NCI-H345 treated with DMSO at 0.1 percent for 48 hours (cell line): ENCODE data around the gene SMYD3.
"Not testable (repeated sequence)": the region's sequence is repeated elsewhere in the genome, so short reads cannot be mapped to it uniquely, and the experiment has no call there.

ENCODE experiments used
- DNase-seq: peaks from one replicate; lab custom pipeline; 2025; ENCODE audit not compliant: unreplicated experiment; lab: John Stamatoyannopoulos, UW

SMYD3 gene

DNA sequence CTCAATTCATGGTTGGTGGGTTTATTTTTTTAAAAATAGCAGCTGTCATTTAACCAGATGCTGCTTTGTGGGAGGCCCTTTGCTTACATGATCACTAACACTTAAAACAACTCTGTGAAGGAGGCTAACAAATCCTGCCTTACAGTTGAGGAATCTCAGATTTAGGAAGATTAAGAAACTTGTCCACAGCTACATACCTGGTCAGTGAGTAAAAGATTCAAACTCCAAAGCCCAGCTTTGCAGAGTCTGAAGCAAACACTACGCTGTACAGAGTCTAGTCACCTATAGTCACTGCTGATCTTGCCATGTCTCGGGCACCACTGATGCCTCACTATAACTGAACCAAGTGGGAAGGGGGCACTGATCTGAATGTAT, 535.4 kb downstream of the SMYD3 start:
- DNase-seq, result no peak

DNA sequence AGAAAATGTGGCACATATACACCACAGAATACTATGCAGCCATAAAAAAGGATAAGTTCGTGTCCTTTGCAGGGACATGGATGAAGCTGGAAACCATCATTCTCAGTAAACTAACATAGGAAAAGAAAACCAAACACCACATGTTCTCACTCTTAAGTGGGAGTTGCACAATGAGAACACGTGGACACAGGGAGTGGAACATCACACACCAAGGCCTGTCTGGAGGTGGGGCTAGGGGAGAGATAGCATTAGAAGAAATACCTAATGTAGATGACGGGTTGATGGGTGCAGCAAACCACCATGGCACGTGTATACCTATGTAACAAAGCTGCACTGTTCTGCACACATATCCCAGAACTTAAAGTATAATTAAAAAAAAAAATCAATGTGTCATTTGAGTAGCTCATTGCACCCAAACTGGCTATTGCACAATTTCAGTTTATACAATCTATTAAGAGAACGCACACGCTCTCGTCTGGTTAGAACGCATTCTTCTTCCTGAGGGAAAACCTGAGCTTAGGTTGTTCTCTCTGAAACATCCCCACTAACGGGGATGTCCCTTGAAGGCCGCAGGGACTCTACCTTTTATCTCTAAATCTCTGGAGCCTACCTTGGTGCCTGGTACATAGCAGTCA, 535.9 kb downstream of the SMYD3 start:
- DNase-seq, result not testable (repeated sequence)

DNA sequence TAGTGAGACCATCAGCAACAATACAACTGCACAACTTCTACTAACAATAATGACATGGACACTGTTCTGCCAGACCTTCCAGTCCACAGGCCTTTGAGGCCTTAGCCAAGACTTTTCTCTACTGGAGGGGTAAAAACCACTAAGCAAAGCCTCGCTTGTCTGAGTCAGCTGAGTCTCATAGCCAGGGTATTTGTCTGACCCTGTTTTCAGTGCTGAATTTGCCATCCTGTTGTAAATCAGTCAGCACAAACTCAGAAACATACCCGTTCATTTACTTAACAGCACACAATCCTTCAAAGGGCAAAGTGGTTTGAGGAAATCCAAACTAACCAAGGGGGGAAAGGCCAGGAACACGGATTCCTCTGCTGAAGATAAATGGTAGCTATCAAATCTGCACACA, 537.8 kb downstream of the SMYD3 start:
- no peak for DNase-seq

DNA sequence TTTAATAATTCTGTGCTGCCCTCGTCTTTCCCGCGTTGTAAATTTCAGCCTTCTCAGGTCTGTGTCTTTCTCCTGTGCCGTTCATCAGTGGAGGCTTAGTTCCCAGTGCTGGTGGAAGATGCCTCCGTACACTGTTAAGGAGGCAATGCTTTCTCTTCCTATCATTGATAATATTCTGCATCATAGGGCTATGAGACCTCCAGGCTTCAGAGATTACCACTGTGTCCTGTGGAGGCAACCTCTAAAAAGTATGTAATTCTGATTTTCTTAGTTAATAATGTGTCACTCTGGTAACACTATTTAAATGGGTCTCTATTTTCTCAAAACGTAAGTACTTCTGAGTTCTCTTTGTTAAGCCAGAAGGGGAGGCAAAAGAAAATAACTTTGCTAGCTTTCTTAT, 538.3 kb downstream of the SMYD3 start:
- DNase-seq, result no peak

- DNase-seq, result no peak
These were observed 541.7 kb downstream of the SMYD3 start for GRCh38 chr1:245965398-245965797.

GRCh38 chr1:245963649-245964048, 543.4 kb downstream of the SMYD3 start:
- no peak for DNase-seq

GRCh38 chr1:245962453-245962852, 544.6 kb downstream of the SMYD3 start:
- no peak for DNase-seq

DNA sequence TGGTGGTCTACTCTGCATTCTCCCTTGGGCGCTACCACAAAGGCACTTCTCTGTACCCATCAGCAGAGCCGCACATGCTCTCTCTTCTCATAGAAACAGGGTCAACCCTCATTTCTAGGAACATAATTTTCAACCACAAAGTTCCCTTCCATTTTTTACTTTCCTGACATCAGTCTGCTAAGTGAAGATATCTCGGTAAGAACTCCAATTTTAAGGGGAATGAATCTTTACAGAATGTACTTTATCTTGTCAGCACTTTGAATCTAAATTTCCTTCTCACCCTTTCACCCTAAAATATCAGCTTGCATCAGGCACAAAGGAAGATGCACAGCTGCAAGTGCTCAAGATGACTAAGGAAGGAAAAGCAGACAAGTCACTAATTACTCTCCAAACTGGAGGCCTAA, 545.9 kb downstream of the SMYD3 start:
- no peak for DNase-seq

GRCh38 chr1:245960171-245960570, 546.9 kb downstream of the SMYD3 start:
- no peak for DNase-seq

DNA sequence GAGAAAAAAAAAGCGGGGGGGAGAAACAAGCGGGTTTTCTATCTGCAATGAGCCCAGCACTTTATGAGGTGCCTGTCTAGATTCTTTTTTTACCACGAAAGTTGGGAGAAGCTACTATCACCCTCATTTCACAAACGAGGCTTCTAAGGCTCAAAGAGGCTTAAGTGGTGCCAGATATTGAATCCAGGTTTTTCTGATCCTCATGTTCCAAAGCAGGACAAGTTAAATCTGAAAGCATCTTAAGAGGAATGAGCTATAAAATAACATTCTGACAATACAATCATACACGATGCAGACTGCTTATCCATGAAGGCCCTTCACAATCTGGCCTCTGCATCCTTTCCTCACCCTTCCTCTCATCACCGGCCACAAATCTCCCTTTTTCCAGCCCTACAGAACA, 549.1 kb downstream of the SMYD3 start:
- no peak for DNase-seq

DNA sequence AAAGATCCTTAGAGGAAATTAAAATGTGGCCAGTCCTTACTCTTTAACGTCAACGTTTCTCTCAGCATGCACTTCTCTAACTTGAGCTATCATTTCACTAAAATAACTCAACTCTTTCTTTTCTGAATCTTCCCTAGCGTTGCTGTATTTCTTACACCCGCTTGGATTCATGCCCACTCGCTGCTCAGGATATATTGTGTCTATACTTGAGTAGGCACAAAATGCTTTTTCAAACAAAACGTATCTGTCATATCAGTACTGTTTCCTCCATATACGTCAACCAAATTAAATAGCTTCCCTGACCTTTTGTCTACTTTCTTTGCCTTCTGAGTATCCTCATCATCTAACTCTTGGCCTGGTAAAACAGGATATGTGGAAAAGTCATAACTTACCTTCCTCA, 549.7 kb downstream of the SMYD3 start:
- DNase-seq, result no peak

GRCh38 chr1:245956225-245956624, 550.9 kb downstream of the SMYD3 start:
- DNase-seq, result no peak

DNA sequence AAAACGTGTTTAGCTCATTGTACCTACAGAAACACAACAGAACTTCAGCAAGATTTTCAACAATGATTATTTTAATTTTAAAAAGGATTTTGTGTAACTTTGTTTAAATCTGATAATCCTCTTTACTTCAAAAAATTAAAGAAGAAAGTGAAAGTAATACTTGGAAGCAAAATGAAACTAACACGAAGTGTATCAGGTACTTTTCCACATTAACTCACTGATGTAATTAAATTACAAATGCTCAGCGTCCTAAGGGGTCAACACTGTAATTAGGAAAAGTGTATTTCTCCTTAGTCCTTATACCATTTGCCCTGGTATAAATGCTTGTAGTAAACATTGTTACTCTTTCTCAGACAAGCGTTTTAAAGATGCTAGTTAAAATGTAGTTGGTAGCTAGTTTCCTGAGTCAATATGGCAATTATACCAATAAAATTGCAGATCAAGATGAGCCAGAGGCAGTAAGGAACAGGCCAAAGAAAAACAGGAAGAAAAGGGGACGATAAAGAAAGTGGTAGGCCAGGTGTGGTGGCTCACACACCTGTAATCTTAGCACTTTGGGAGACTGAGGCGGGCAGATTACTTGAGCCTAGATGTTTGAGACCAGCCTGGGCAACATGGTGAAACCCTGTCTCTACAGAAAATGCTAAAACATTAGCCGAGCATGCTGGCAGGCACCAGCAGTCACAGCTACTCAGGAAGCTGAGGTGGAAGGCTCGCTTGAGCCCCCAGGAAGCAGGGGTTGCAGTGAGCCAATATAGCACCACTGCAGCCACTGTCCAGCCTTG, 553.0 kb downstream of the SMYD3 start:
- no peak for DNase-seq

DNA sequence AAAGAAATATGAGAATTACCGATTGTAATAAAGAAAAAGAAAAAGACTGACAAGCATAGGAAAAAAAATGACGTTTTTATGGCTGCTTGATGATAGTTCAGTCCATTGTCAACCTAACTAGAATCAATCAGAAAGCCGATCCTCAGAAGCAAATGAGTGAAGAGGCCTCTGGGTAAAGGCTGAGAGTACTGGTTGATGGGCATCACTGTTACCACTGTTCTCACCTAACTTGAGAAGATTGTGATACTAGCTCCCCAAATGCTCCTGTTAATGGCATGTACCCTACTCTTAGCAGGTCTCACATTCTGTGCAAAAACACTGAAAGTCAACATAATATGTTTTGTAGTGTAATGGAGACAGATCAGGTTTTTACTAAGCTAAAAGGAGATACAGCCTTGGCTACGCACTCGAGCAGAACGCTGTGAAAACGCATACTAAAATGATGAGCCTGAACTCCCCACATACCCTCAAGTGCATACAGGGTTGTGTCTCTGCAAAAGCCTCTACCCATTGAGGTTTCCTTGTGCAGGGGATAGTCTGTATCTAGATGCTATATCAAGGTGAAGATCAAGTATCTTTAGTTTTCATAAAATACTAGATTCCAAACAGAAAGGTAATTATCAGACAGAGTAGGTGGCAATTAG, 554.6 kb downstream of the SMYD3 start:
- DNase-seq, result no peak

DNA sequence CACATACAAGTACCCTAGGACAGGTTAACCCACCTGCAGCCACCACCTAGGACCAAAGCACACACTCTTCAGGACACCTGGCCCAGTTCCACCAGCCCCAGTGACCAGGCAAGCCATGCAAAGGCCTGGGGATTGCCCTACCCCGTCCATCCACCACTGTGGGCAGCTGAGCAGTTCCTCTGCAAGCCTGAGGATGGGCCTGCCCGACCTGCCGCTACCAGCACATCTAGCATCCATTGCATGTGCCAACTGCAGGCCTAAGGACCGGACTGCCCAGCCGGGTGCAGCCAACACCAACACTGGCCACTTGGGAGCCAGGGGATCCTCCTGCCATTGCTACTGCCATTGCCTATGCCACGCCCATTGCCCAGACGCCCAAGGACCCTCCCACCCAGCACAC, 558.3 kb downstream of the SMYD3 start:
- no peak for DNase-seq

GRCh38 chr1:245946905-245947304, 560.2 kb downstream of the SMYD3 start:
- no peak for DNase-seq

GRCh38 chr1:245945136-245945535, 561.9 kb downstream of the SMYD3 start:
- not testable (repeated sequence) for DNase-seq

DNA sequence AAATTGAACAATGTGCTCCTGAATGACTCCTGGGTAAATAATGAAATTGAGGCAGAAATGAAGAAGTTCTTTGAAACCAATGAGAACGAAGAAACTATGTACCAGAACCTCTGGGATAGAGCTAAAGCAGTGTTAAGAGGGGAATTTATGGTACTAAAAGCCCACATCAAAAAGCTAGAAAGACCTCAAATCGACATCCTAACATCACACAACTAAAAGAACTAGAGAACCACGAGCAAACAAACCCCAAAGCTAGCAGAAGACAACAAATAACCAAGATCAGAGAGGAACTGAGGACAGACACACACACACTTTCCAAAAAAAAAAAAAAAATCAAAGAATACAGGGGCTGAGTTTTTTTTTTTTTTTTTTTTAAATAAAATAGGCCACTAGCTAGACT, 564.2 kb downstream of the SMYD3 start:
- DNase-seq, result no peak

- DNase-seq, result not testable (repeated sequence)
These were observed 565.3 kb downstream of the SMYD3 start for GRCh38 chr1:245941771-245942170.

DNA sequence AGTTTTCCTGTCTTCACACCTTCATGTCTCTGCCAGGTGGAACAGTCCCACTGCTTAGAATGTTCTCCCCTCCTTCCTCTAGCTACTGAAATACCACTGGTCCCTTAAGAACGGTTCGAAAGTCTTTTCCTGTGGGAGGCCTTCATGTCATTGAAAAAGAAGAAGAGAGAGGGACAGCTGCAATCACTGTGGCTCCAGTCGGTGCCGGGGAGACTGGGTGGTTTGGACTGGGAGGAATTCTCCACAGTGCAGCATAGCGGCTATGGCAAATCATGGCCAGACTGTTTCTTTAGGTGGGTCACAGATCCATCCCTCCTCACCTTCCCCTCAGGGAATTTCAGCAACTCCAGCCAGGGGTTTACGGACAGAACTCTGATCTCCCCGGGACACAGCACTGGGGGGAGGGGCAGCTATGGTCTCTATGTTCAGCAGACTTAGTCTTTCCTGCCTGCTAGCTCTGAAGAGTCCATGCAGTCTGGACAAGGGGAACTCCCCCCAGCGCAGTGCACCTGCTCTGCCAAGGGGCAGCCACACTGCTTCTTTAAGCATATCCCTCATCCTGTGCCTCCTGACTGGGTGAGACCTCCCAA, 567.2 kb downstream of the SMYD3 start:
- DNase-seq, result no peak

- DNase-seq, result no peak
These were observed 569.0 kb downstream of the SMYD3 start for GRCh38 chr1:245938046-245938435.
